T-helper 17 cell (primary cell): ENCODE data around the gene PCSK4. TPM values are rescaled to one million over a fixed set of nuclear protein-coding genes. Genes with fewer than 3 reads are reported as not detected.
A peak's percentile ranks its signal among the peaks of the same experiment; 100 is the strongest.

Source experiments
- ATAC-seq: fragments of 150-1000 bp; cut with Tn5 transposase; 2 replicates; pipeline ENCODE4 v1.10.0; 2021; ENCODE audit warnings: mild to moderate bottlenecking, moderate library complexity
- DNase-seq, 3 donors: peaks; one replicate each; pipeline versions ENCODE4 v3.0.0 to v3.0.0-alpha.2; 2020 to 2021
- H3K9me3 ChIP-seq: one replicate; pipeline ENCODE4 v1.7.0; 2013; ENCODE audit warnings: low read length, mild to moderate bottlenecking; ENCODE audit not compliant: control insufficient read depth, poor library complexity, severe bottlenecking
- H3K27ac Mint-ChIP-seq: one replicate; pipeline ENCODE4 v1.8.0; 2022; ENCODE audit warnings: mild to moderate bottlenecking, moderate library complexity, mixed read lengths
- H3K27me3 Mint-ChIP-seq: one replicate; pipeline ENCODE4 v1.8.0; 2022; ENCODE audit warnings: mixed read lengths
- H3K36me3 Mint-ChIP-seq: one replicate; pipeline ENCODE4 v1.8.0; 2022; ENCODE audit warnings: low read depth, mixed read lengths
- H3K4me1 Mint-ChIP-seq: one replicate; pipeline ENCODE4 v1.8.0; 2022; ENCODE audit warnings: mild to moderate bottlenecking, mixed read lengths
- H3K4me3 Mint-ChIP-seq: one replicate; pipeline ENCODE4 v1.8.0; 2022; ENCODE audit warnings: mild to moderate bottlenecking, moderate library complexity, mixed read lengths
- total RNA-seq, 4 donors: library from RNA in 2 of 4; stranded (reverse) in 2 of 4; gene quantifications; one replicate each; pipeline ENCODE4 v1.2.3 and lab custom pipeline; 2022 to 2026

Gene PCSK4
- total RNA-seq, 2 donors from 2014 or later: 3.3 to 4.5 TPM

GRCh38 chr19:1495051-1495798 is 5.1 kb upstream of the PCSK4 start:
- Mint-ChIP-seq H3K27me3 (no peaks in the 10 kb centered on the region), H3K27ac (no peak overlapping the region), H3K4me1 (peaks cover 8% of the 10 kb centered on the region), H3K4me3 (no peak overlapping the region), H3K36me3 (no peaks in the 10 kb centered on the region)
- no peaks in the 10 kb centered on the region for H3K9me3 ChIP-seq
- ATAC-seq (no peak), DNase-seq (no peak)

- H3K36me3 Mint-ChIP-seq: no peaks in the 10 kb centered on the region
- peaks cover 11% of the 10 kb centered on the region for H3K4me1 Mint-ChIP-seq
- H3K27ac Mint-ChIP-seq: no peak overlapping the region
- no peak for ATAC-seq
- H3K4me3 Mint-ChIP-seq: no peak overlapping the region
- H3K9me3 ChIP-seq: no peaks in the 10 kb centered on the region
- DNase-seq: no peak
- no peaks in the 10 kb centered on the region for H3K27me3 Mint-ChIP-seq
Observed at GRCh38 chr19:1494115-1494815, 4.1 kb upstream of the PCSK4 start.

DNA sequence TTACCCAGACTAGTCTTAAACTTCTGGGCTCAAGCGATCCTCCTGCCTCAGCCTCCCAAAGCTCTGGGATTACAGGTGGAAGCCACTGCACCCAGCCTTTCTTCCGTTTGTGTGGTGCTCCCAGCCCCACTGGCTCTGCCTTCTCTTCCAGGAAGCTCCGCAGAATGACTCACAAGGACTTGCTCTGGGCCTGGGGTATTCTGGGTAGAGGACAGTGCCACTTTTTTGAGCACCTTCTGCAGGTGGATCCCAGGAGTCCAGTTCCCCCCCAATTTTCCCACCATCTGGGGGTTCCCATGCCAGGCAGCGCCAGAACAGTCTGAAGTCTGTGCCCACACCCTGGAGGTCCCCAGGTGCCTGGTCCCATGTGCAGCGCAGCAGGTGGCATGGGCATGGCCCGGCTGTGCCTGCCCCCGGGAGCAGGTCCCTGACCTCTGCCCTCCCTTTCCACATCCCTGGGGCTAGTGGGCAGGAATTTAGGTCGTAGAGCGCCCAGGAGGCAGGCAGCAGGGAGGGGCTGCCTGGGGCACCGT is 2.4 kb upstream of the PCSK4 start:
- no peak overlapping the region for H3K4me3 Mint-ChIP-seq

GRCh38 chr19:1491849-1492170 is 1.7 kb upstream of the PCSK4 start:
- no peaks in the 10 kb centered on the region for H3K9me3 ChIP-seq
- H3K4me1 Mint-ChIP-seq: peaks cover 11% of the 10 kb centered on the region
- no peaks in the 10 kb centered on the region for H3K36me3 Mint-ChIP-seq
- ATAC-seq (no peak), DNase-seq (no peak)
- no peaks in the 10 kb centered on the region for H3K27me3 Mint-ChIP-seq
- peak overlapping the region; percentile 83 for H3K4me3 Mint-ChIP-seq
- no peak overlapping the region for H3K27ac Mint-ChIP-seq

More for the DNA sequence above, 2.4 kb upstream of the PCSK4 start:
- Mint-ChIP-seq H3K36me3 (no peaks in the 10 kb centered on the region), H3K27ac (no peak overlapping the region), H3K4me1 (peaks cover 11% of the 10 kb centered on the region), H3K27me3 (no peaks in the 10 kb centered on the region)
- H3K9me3 ChIP-seq: no peaks in the 10 kb centered on the region
- DNase-seq (no peak), ATAC-seq (no peak)

- no peaks in the 10 kb centered on the region for H3K27me3 Mint-ChIP-seq
Observed at GRCh38 chr19:1491114-1491848, 1.1 kb upstream of the PCSK4 start, which contains the start of gene REEP6. REEP6 (plus strand) TSS chr19:1491181; CDS start chr19:1491270, 89 bp downstream.

DNA sequence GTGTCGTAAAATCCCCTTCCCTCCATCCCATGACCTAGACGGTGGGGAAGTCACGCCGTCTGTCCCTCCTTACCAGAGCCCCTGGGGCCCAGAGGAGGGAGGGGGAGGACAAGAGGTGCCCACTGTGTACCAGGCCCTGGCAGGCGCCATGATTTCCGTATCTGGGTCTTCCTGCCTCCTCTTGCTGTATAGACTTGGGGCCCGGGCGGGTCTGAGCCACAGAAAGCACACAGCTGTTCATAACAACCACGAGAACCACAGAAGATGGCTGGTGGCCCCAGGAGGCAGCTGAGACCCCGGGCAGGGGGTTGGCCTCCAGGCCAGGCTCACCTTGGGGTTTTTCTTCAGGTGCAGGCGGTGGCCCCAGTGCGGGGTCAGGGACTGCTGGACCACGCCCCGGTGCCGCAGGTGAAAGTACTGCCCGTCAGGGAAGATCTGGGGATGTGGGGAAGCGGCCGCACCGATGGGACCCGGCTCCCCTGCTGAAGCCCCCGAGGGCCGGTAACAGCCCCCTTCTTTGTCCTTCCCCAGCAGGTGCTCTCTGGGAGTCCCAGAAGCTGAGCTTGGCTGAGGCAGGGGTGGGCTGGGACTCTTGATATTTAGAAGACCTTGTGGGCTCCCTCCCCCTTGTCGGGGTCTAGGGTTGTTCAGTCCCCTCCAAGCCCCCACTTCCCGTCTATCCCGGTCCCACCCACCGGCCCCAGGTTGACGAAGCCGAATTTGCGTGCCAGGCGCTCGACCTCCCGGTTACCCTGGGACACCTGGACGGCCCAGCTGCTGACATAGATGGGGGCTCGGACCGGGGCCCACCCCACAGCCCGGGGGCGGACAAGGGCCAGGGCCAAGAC is 463 bp downstream of the PCSK4 start:
- H3K27me3 Mint-ChIP-seq: no peaks in the 10 kb centered on the region
- no peaks in the 10 kb centered on the region for H3K9me3 ChIP-seq
- no peak for ATAC-seq
- no peaks in the 10 kb centered on the region for H3K36me3 Mint-ChIP-seq
- H3K4me1 Mint-ChIP-seq: peaks cover 11% of the 10 kb centered on the region
- peak overlapping the region; percentile 76 for H3K4me3 Mint-ChIP-seq
- DNase-seq: no peak
- H3K27ac Mint-ChIP-seq: no peak overlapping the region

More at GRCh38 chr19:1491114-1491848, 1.1 kb upstream of the PCSK4 start, which contains the start of gene REEP6:
- H3K27ac Mint-ChIP-seq: peak within 1 kb of the TSS; percentile 67
- H3K4me3 Mint-ChIP-seq: peak within 1 kb of the TSS; percentile 93
- H3K9me3 ChIP-seq: no peaks in the 10 kb centered on the region
- peaks cover 11% of the 10 kb centered on the region for H3K4me1 Mint-ChIP-seq
- no peak for DNase-seq
- no peak for ATAC-seq
- H3K36me3 Mint-ChIP-seq: no peaks in the 10 kb centered on the region

DNA sequence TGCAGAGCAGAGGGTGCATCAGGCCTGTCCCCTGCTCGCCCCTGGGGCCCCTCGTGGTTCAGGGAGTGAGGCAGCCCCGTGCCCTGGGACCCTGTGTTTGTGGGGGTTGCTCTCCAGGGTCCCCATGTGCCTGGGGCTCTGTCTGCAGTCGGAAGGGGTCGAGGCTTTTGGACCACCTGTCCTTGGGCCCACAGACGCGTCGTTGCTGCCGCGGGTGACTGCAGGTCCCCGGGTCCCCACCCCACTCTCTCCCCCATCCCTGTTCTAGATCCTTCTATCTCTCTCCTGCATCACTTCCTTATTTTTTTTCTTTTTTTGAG is 1.9 kb downstream of the PCSK4 start:
- Mint-ChIP-seq H3K4me1 (peaks cover 11% of the 10 kb centered on the region), H3K27ac (peak overlapping the region; percentile 47)

GRCh38 chr19:1487576-1488281 is 2.4 kb downstream of the PCSK4 start:
- DNase-seq (no peak), ATAC-seq (no peak)
- Mint-ChIP-seq H3K36me3 (no peaks in the 10 kb centered on the region), H3K4me3 (no peak overlapping the region), H3K27ac (no peak overlapping the region), H3K27me3 (no peaks in the 10 kb centered on the region), H3K4me1 (peaks cover 11% of the 10 kb centered on the region)
- no peaks in the 10 kb centered on the region for H3K9me3 ChIP-seq

More for the DNA sequence above, 1.9 kb downstream of the PCSK4 start:
- no peaks in the 10 kb centered on the region for H3K9me3 ChIP-seq
- no peak overlapping the region for H3K4me3 Mint-ChIP-seq
- H3K36me3 Mint-ChIP-seq: no peaks in the 10 kb centered on the region
- ATAC-seq (no peak), DNase-seq (no peak)
- no peaks in the 10 kb centered on the region for H3K27me3 Mint-ChIP-seq

DNA sequence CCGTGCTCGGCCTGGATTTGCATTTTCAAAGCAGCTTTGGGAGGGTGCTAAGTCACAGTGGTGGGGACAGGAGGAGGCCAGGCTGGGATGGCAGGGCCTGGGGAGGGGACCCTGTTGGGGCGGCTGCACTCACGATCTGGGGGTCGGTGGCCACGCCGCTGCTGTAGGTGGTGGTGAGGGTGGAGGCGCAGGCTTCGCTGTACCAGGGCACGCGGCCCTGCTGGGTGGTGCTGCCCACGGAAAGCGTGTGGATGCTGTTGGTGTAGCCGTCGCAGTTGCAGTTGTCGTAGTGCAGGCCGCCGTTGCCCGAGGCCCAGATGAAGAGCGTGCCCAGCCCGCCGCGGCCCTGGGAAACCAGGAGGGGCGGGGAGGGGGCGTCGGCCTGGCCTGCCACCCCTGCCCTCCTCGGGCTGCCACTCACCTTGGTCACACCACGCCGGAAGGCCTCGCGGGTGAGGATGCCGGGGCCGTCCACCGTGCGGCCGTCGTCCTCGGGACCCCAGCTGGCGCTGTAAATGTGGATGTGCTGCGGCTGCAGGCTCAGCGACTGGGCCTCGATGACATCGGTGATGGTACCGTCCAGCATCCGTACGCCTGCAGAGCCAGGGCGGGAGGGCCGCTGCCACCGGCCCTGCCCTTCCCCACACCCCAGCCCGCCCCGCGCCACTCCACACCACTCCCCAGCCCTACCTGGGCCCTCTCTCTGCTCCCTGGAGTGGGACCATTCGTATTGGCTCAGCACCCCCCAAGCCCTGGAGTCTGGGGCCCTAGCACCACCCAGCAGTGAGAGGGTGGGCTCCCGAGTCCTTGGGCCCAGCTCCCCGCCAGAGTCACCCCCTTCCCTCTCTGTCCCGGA is 3.2 kb downstream of the PCSK4 start:
- Mint-ChIP-seq H3K27me3 (no peaks in the 10 kb centered on the region), H3K36me3 (no peaks in the 10 kb centered on the region), H3K4me3 (no peak overlapping the region), H3K4me1 (peaks cover 10% of the 10 kb centered on the region), H3K27ac (no peak overlapping the region)
- no peak for DNase-seq
- no peaks in the 10 kb centered on the region for H3K9me3 ChIP-seq
- ATAC-seq: no peak

GRCh38 chr19:1483979-1484428 is 6.1 kb downstream of the PCSK4 start:
- ATAC-seq: no peak
- Mint-ChIP-seq H3K4me3 (no peak overlapping the region), H3K36me3 (peaks cover 3% of the 10 kb centered on the region), H3K27me3 (no peaks in the 10 kb centered on the region), H3K27ac (no peak overlapping the region), H3K4me1 (peaks cover 11% of the 10 kb centered on the region)
- DNase-seq: no peak
- H3K9me3 ChIP-seq: no peaks in the 10 kb centered on the region

DNA sequence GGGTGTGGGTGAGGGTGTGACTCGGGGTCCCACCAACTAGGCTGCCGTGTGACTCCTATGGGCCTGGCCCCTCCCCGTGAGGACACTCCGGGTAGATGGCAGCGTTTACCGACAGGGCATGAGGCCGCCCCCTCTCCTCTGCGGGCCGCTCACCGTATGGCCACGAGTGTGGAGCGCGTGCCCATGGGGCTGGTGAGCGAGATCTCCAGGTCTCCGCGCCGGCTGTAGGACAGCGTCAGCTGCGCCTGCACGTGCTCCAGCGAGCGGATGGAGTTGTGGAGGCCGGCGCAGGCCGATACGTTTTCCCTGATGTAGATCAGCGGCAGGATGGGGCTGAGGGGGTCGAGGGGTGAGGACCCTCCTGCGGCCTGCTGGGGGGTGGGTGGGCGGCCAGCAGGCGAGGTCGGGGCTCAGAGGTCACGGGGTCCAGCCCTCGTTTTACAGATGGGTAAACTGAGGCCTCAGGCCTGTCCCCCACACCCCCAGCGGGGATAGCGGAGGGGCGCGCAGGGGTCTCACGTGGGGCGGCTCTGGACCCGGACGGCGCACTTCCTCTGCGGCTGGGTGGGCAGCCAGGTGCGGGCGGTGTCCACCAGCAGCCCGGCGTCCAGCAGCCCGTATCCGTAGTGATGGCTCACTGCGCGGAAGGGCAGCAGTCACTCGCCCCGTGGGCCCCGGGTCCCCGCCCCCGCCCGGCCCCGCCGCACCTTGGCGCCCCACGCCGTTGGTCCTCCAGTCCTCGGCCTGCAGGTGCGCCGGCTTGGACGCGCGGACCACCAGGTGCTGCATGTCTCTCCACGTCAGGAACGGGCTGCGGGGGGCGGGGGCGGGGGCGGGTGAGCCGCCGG is 6.8 kb downstream of the PCSK4 start:
- no peak overlapping the region for H3K27ac Mint-ChIP-seq
- no peak overlapping the region for H3K4me3 Mint-ChIP-seq
- no peaks in the 10 kb centered on the region for H3K9me3 ChIP-seq
- H3K36me3 Mint-ChIP-seq: peaks cover 4% of the 10 kb centered on the region
- no peaks in the 10 kb centered on the region for H3K27me3 Mint-ChIP-seq
- no peak for ATAC-seq
- DNase-seq: no peak
- peaks cover 12% of the 10 kb centered on the region for H3K4me1 Mint-ChIP-seq
